ENCODE results near the gene GPR62. TPM values are rescaled to one million over a fixed set of nuclear protein-coding genes. Genes with fewer than 3 reads are reported as not detected.

GPR62 gene
- total RNA-seq, 4 donors from 2014 or later = 0.94 TPM; not detected in 3

GRCh38 chr3:51945926-51946705, 9.1 kb upstream of the GPR62 start:
- TF ChIP-seq CTCF (IDR thresholded peaks at IDR 0.05; ENCODE audit: low read depth) = no peak

GRCh38 chr3:51946796-51947195, 8.4 kb upstream of the GPR62 start:
- no peak for TF ChIP-seq CTCF (IDR thresholded peaks at IDR 0.05; ENCODE audit: low read depth)

GRCh38 chr3:51947215-51947900, 7.8 kb upstream of the GPR62 start:
- no peak for TF ChIP-seq CTCF (IDR thresholded peaks at IDR 0.05; ENCODE audit: low read depth)

GRCh38 chr3:51948016-51948580, 7.1 kb upstream of the GPR62 start:
- no peak for TF ChIP-seq CTCF (IDR thresholded peaks at IDR 0.05; ENCODE audit: low read depth)

GRCh38 chr3:51949121-51949520, 6.1 kb upstream of the GPR62 start:
- TF ChIP-seq CTCF (IDR thresholded peaks at IDR 0.05; ENCODE audit: low read depth) = no peak

- TF ChIP-seq CTCF (IDR thresholded peaks at IDR 0.05; ENCODE audit: low read depth) = no peak
Observed at GRCh38 chr3:51950899-51951298, 4.3 kb upstream of the GPR62 start.

GRCh38 chr3:51953445-51953844, 1.7 kb upstream of the GPR62 start:
- TF ChIP-seq CTCF (IDR thresholded peaks at IDR 0.05; ENCODE audit: low read depth) = no peak

Data from subcutaneous adipose tissue (tissue), 4 donors.